Erythroblast (primary cell): ENCODE data around the gene AKT3.

Source experiments
- GATA1 ChIP-seq: IDR thresholded peaks from 2 replicates; pipeline ENCODE4 v1.6.1; 2011; ENCODE audit warnings: low read depth, mild to moderate bottlenecking, control low read depth, low read length, moderate library complexity
- POLR2A ChIP-seq: IDR thresholded peaks from 2 replicates; pipeline ENCODE4 v1.6.1; 2011; ENCODE audit warnings: mild to moderate bottlenecking, low read length

- TF ChIP-seq POLR2A (no peak), GATA1 (no peak)
These were observed 18.6 kb downstream of the AKT3 start for GRCh38 chr1:243831463-243831862.
